Measurements from ENCODE around the gene GLT8D2.
"Not testable (repeated sequence)": the region's sequence is repeated elsewhere in the genome, so short reads cannot be mapped to it uniquely, and the experiment has no call there.

The GLT8D2 gene

GRCh38 chr12:104042580-104042979 is 7.4 kb downstream of the GLT8D2 start:
- TF ChIP-seq, protein P1, sequence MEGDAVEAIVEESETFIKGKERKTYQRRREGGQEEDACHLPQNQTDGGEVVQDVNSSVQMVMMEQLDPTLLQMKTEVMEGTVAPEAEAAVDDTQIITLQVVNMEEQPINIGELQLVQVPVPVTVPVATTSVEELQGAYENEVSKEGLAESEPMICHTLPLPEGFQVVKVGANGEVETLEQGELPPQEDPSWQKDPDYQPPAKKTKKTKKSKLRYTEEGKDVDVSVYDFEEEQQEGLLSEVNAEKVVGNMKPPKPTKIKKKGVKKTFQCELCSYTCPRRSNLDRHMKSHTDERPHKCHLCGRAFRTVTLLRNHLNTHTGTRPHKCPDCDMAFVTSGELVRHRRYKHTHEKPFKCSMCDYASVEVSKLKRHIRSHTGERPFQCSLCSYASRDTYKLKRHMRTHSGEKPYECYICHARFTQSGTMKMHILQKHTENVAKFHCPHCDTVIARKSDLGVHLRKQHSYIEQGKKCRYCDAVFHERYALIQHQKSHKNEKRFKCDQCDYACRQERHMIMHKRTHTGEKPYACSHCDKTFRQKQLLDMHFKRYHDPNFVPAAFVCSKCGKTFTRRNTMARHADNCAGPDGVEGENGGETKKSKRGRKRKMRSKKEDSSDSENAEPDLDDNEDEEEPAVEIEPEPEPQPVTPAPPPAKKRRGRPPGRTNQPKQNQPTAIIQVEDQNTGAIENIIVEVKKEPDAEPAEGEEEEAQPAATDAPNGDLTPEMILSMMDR (IDR thresholded peaks at IDR 0.05), result no peak
- Histone ChIP-seq H3K4me3 (ENCODE audit: low read depth, low read length) (no peak overlapping the region), H3K27ac (no peak overlapping the region), H3K9ac (no peak overlapping the region), H2AFZ (no peak overlapping the region), H3K36me3 (ENCODE audit: control insufficient read depth, insufficient read depth, low read length) (no peaks in the 10 kb centered on the region), H3K79me2 (peaks cover 17% of the 10 kb centered on the region), H3K27me3 (ENCODE audit: control insufficient read depth, insufficient read depth, low read length) (no peaks in the 10 kb centered on the region), H3K9me3 (ENCODE audit: control insufficient read depth, low read length) (no peaks in the 10 kb centered on the region), H3K4me2 (ENCODE audit: low read length) (no peak overlapping the region), H3K4me1 (no peaks in the 10 kb centered on the region)

GRCh38 chr12:104039769-104040168 is 10.2 kb downstream of the GLT8D2 start:
- H2AFZ ChIP-seq; H3K4me3 ChIP-seq (ENCODE audit: low read depth, low read length); H3K9ac ChIP-seq; H3K4me1 ChIP-seq; H3K27me3 ChIP-seq (ENCODE audit: control insufficient read depth, insufficient read depth, low read length); H3K36me3 ChIP-seq (ENCODE audit: control insufficient read depth, insufficient read depth, low read length); H3K27ac ChIP-seq; H3K4me2 ChIP-seq (ENCODE audit: low read length); H3K9me3 ChIP-seq (ENCODE audit: control insufficient read depth, low read length): not testable (repeated sequence)
- H3K79me2 ChIP-seq, result peaks cover 17% of the 10 kb centered on the region

- not testable (repeated sequence) for H3K27ac ChIP-seq; H2AFZ ChIP-seq; H3K9ac ChIP-seq; H3K4me1 ChIP-seq; H3K27me3 ChIP-seq (ENCODE audit: control insufficient read depth, insufficient read depth, low read length); H3K79me2 ChIP-seq; H3K9me3 ChIP-seq (ENCODE audit: control insufficient read depth, low read length); H3K4me3 ChIP-seq (ENCODE audit: low read depth, low read length); H3K4me2 ChIP-seq (ENCODE audit: low read length); H3K36me3 ChIP-seq (ENCODE audit: control insufficient read depth, insufficient read depth, low read length)
Observed at GRCh38 chr12:104036143-104036542, 13.8 kb downstream of the GLT8D2 start.

- H3K27ac ChIP-seq; H3K4me2 ChIP-seq (ENCODE audit: low read length); H2AFZ ChIP-seq; H3K4me1 ChIP-seq; H3K9ac ChIP-seq; H3K4me3 ChIP-seq (ENCODE audit: low read depth, low read length); H3K9me3 ChIP-seq (ENCODE audit: control insufficient read depth, low read length); H3K79me2 ChIP-seq; H3K36me3 ChIP-seq (ENCODE audit: control insufficient read depth, insufficient read depth, low read length); H3K27me3 ChIP-seq (ENCODE audit: control insufficient read depth, insufficient read depth, low read length): not testable (repeated sequence)
Observed at GRCh38 chr12:104030596-104030995, 19.4 kb downstream of the GLT8D2 start.

GRCh38 chr12:104026841-104027599 is 23.0 kb downstream of the GLT8D2 start:
- H3K79me2 ChIP-seq, result no peaks in the 10 kb centered on the region
- H3K4me3 ChIP-seq (ENCODE audit: low read depth, low read length), result no peak overlapping the region
- H3K4me2 ChIP-seq (ENCODE audit: low read length), result no peak overlapping the region
- H3K27ac ChIP-seq, result no peak overlapping the region
- no peak overlapping the region for H3K9ac ChIP-seq
- no peaks in the 10 kb centered on the region for H3K36me3 ChIP-seq (ENCODE audit: control insufficient read depth, insufficient read depth, low read length)
- no peaks in the 10 kb centered on the region for H3K4me1 ChIP-seq
- H3K9me3 ChIP-seq (ENCODE audit: control insufficient read depth, low read length), result no peaks in the 10 kb centered on the region
- no peak overlapping the region for H2AFZ ChIP-seq
- TF ChIP-seq, protein P1 (IDR thresholded peaks at IDR 0.05), result no peak
- no peaks in the 10 kb centered on the region for H3K27me3 ChIP-seq (ENCODE audit: control insufficient read depth, insufficient read depth, low read length)

DNA sequence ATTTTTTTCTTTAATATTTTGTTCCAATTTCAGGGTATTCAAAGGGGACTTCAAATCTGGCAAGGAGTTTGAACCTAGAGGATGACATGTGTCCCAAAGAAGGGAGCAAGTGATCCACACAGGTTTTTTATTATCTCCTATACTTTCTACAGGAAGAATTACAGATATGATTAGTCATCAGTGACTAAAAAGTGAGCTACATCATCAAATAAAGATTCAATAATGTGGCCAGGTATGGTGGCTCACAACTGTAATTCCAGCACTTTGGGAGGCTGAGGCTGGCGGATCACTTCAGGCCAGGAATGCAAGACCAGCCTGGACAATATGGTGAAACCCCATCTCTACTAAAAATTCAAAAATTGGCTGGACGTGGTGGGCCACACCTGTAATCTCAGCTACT is 24.2 kb downstream of the GLT8D2 start:
- Histone ChIP-seq H3K4me2 (ENCODE audit: low read length) (no peak overlapping the region), H3K4me3 (ENCODE audit: low read depth, low read length) (no peak overlapping the region), H3K9me3 (ENCODE audit: control insufficient read depth, low read length) (no peaks in the 10 kb centered on the region), H3K27ac (no peak overlapping the region), H2AFZ (no peak overlapping the region), H3K79me2 (no peaks in the 10 kb centered on the region), H3K9ac (no peak overlapping the region), H3K27me3 (ENCODE audit: control insufficient read depth, insufficient read depth, low read length) (no peaks in the 10 kb centered on the region), H3K4me1 (no peaks in the 10 kb centered on the region), H3K36me3 (ENCODE audit: control insufficient read depth, insufficient read depth, low read length) (no peaks in the 10 kb centered on the region)
- TF ChIP-seq, protein P1 (IDR thresholded peaks at IDR 0.05), result no peak
